Panc1 (cell line): ENCODE measurements around the gene STXBP5. TPM values are rescaled to one million over a fixed set of nuclear protein-coding genes. Genes with fewer than 3 reads are reported as not detected.

ENCODE experiments used
- ATAC-seq: fragments of 200-7000 bp; cut with Tn5 transposase; 2 replicates; pipeline ENCODE4 v1.9.1; 2020; ENCODE audit warnings: mild to moderate bottlenecking, moderate library complexity
- BruUV-seq: library from RNA; stranded (reverse); fragments of 400-500 nt; replicated peaks from 2 replicates; lab custom pipeline; 2021; lab: Mats Ljungman, UMichigan
- CTCF ChIA-PET: fragments of 300-600 bp; sonication (Branson Sonifier 250); formaldehyde crosslinking; loops from one replicate; lab custom pipeline; 2022; ENCODE audit warnings: antibody characterized with exemption; lab: Charles Lee
- POLR2A ChIA-PET: fragments of 300-600 bp; sonication (Branson Sonifier 250); formaldehyde crosslinking; loops from one replicate; lab custom pipeline; 2022; ENCODE audit warnings: antibody characterized with exemption; lab: Charles Lee
- DNase-seq: peaks from one replicate; pipeline ENCODE4 v3.0.0-alpha.2; 2010; ENCODE audit warnings: low read depth, low spot score
- H3K27ac ChIP-seq: 2 replicates; pipeline ENCODE4 v1.5.1; 2011; ENCODE audit warnings: mild to moderate bottlenecking, low read length, inconsistent platforms
- H3K27me3 ChIP-seq: fragments of 200-500 bp; sonication (Bioruptor generic); 2 replicates; pipeline ENCODE4 v1.6.0; 2014; ENCODE audit warnings: low read length, inconsistent platforms; ENCODE audit not compliant: control insufficient read depth, insufficient read depth
- H3K36me3 ChIP-seq: fragments of 200-500 bp; sonication (Bioruptor generic); 2 replicates; pipeline ENCODE4 v1.5.1; 2014; ENCODE audit warnings: inconsistent platforms, mild to moderate bottlenecking, low read length, moderate library complexity; ENCODE audit not compliant: control insufficient read depth, insufficient read depth
- H3K4me1 ChIP-seq: 2 replicates; pipeline ENCODE4 v1.5.1; 2011; ENCODE audit warnings: inconsistent platforms, mild to moderate bottlenecking, low read length, moderate library complexity; ENCODE audit not compliant: control insufficient read depth, insufficient read depth
- H3K4me3 ChIP-seq, 2 experiments: 2 replicates each; pipeline ENCODE4 v1.5.1; 2011 to 2012; ENCODE audit warnings: low read depth in 2 of 2, low read length in 2 of 2, mild to moderate bottlenecking in 2 of 2, inconsistent platforms in 1 of 2, moderate library complexity in 1 of 2
- H3K9me3 ChIP-seq: fragments of 200-500 bp; sonication (Bioruptor generic); 2 replicates; pipeline ENCODE4 v1.5.1; 2014; ENCODE audit warnings: low read depth, mild to moderate bottlenecking, inconsistent platforms, low read length, moderate library complexity; ENCODE audit not compliant: control insufficient read depth, insufficient read depth
- SIN3A ChIP-seq: IDR thresholded peaks from 2 replicates; pipeline ENCODE4 v1.6.1; 2012; ENCODE audit warnings: low read depth, mild to moderate bottlenecking, low read length, moderate library complexity, borderline replicate concordance; ENCODE audit not compliant: insufficient read depth
- in situ Hi-C: cut with HindIII; loops from 2 replicates; pipeline ENCODE4 v1.10.0; 2016; ENCODE audit warnings: low sequenced_read_pairs, low pct_unique_long_range_greater_than_20kb
- intact Hi-C: fragments of 100-400 bp; cut with micrococcal nuclease; formaldehyde crosslinking; loops from one replicate; pipeline ENCODE4 v1.10.0; 2022; ENCODE audit not compliant: unreplicated experiment
- total RNA-seq: library from RNA; stranded (reverse); gene quantifications from one replicate; pipeline ENCODE4 v1.2.1, GENCODE V29; 2021; ENCODE audit not compliant: unreplicated experiment

STXBP5 gene
- total RNA-seq, 1 experiment from 2014 or later, result 77.8 TPM

DNA sequence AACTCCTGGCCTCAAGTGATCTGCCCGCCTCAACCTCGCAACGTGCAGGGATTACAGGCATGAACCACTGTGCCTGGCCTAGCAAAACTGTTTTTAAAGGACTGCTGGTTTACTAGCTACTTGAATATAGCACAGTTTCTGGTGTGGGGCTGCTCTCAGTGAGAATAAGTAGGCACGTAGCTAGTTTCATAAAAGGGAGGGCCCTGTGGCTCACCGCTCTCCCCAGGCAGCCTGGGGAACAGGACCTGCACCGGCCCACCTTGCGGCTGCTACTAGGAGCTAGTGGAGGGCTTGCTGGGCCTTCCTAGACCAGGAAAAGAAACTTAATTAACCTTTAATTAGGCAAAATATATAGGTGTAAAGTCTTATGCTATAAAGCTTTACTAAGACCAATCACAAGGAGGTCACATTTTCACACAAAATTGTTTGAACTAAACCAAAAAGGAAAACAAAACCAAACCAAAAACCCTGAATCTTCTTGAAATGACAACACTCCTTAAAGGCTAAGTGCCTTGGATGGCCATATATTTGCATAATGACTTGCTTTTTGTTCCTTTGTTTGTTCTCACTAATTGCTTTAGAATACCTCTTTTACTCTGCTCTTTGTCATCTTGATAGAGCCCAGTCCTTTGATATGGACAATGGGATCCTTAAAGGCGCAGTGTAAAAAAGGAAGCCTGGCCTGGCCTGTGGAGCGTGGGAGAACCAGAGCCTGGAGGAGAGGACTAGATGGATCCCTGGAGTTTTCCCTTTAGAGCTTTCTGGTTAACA is 234.7 kb downstream of the STXBP5 start:
- CTCF ChIA-PET, result no interaction called here
- no peak for TF ChIP-seq SIN3A
- Histone ChIP-seq H3K4me1 (no peaks in the 10 kb centered on the region), H3K4me3 (no peak overlapping the region), H3K9me3 (no peaks in the 10 kb centered on the region), H3K27me3 (peaks cover 4% of the 10 kb centered on the region; the same call in 1 of the 2 replicates), H3K36me3 (no peaks in the 10 kb centered on the region), H3K27ac (no peak overlapping the region)
- DNase-seq, result no peak
- intact Hi-C loops, result no loop called here
- no TSS peak for BruUV-seq
- in situ Hi-C loops, result no loop called here
- POLR2A ChIA-PET, result no interaction called here
- ATAC-seq, result no peak
